NCI-H1417 (cell line): ENCODE measurements around the gene UTS2R.
"Not testable (repeated sequence)": the region's sequence is repeated elsewhere in the genome, so short reads cannot be mapped to it uniquely, and the experiment has no call there.

ENCODE experiments used
- DNase-seq, 3 experiments: peaks; one replicate each; lab custom pipeline; 2025; lab: John Stamatoyannopoulos, UW

UTS2R gene

GRCh38 chr17:82334204-82334621, 37.4 kb upstream of the UTS2R start:
- no peak for DNase-seq

DNA sequence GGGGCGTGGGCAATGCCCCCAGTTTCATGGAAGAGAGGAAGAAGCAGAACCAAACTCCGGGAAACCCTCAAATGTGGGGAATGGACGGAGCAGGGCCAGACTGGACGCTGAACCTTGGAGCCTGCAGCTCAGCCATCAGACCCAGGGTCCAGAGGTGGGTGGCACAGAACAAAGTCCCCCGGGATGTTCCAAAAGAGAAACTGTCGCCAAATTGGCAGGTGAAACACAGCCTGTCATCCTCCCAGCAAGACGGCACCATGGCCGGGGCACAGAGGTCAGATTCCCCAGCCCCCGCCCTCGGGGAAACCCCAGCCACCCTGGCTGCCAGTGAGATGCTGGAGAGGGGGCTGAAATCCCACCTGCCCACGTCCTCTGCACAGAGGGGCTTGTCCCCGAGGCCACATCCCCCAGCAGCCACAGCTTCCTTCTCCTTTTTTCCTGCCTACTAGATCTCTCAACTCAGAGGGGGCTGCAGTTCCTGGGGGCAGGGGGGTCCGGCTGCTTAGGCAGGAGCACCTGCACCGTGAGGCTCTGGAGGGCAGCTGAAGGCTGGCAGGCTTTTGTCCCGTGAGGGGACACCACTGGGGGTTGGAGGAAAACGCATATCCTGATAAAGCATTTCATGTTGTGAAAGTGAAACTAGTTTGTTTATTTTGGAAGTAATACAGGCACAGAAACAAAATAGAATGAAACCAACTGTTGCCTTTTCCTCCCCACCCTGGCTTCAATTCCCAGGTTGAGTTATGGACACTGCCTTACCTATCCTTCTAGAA, 36.8 kb upstream of the UTS2R start:
- no peak for DNase-seq

DNA sequence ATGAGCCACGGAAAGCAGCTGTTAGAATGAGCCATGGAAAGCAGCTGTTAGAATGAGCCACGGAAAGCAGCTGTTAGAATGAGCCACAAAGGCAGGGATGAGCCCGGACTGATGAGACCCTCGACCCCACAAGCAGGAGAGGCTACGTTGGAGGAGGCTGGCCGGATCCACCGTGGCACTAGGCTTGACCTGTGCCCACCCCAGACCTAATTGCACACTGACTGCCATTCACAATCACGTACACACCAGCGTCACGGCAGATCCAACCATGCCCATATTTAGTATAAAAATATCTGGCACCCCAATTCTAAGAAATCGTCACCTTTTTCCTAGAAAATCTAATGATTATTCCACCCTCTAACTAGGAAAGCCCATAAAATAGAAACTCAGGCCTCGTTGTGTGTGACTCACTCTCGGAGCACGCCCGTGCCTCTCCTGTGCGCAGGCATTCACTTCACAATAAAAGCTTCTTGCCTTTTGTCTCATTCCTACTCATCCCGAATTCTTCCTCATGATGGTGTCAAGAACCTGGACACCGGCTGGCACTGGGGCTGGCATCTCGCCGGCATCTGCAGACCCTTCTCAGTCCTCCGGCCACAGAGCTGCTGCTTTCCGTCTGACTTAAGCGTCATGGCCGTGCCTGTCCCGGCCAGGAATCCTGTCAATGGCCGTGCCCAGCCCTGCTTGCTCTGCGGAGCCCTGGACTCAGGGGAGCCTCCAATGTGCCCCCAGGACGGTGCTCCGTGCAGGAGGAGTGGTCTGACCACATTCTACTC, 32.5 kb upstream of the UTS2R start:
- no peak for DNase-seq

- no peak for DNase-seq
Observed at GRCh38 chr17:82339634-82340580, 31.7 kb upstream of the UTS2R start.

DNA sequence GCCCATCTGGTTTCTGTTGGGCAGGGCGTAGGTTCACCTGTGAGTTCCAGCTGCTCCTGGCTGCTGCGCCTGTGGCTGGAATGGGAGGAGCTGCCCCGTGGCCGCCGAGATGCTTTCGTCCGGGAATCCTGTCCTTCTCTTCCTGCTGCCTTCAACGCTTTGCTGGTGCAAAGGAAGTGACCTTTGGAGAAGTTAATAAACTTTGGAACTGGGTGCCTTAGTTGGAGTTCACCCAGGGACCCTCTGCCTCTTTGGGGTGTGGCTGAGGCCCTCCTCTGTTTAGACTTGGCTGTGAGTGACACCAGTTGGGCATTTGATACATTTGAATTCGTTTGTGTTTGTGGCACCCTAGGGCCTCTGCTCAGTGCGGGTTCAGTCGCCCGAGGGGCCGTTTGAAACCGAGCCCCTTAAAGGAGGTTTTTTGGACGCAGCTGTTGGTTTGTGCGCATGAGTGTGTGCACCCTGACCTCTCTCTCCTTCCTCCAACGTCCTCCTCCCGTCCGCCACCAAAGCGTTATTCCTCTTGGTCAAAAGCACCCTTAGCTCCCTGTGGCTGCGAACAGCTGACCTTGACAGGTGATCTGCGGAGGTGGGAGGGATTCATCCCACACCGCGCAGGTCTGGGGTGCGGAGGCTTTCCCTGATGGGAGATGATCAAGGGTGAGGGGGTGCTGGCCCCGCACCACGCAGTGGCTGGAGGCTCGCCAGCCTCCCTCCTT, 29.0 kb upstream of the UTS2R start:
- DNase-seq, result no peak

- no peak for DNase-seq
Observed at GRCh38 chr17:82343560-82343959, 28.0 kb upstream of the UTS2R start.

DNA sequence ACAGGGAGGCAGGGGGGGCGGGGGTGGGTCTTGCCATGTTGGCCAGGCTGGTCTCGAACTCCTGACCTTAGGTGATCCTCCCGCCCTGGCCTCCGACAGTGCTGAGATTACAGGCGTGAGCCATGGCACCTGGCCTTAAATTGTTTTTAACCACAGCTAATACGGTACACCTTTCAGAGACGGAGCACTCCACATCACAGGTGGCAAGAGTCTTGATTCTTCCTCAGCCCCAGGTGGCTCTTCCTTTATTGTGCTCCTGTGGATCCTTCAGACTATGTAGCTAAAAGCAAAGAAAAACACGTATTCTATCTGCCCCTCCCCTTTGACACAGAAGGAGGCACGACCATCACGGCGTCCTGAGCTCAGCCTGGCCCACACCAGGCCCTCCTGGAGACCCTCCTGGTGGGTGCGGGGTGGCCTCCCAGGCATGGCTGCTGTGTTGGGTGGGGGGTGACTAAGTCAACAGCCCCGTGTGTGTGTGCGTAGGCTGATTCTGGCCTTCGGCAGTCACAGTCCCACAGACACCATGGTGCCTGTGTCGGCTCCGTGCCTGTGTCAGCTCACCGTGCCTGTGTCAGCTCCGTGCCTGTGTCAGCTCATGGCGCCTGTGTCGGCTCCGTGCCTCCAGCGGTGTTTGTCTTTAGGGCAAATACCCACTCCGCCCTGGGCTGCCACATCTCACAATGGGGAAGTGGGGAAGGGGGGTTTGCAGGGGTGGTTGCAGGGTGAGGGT, 27.2 kb upstream of the UTS2R start:
- no peak for DNase-seq

- no peak for DNase-seq
Observed at GRCh38 chr17:82345151-82345976, 26.2 kb upstream of the UTS2R start.

DNA sequence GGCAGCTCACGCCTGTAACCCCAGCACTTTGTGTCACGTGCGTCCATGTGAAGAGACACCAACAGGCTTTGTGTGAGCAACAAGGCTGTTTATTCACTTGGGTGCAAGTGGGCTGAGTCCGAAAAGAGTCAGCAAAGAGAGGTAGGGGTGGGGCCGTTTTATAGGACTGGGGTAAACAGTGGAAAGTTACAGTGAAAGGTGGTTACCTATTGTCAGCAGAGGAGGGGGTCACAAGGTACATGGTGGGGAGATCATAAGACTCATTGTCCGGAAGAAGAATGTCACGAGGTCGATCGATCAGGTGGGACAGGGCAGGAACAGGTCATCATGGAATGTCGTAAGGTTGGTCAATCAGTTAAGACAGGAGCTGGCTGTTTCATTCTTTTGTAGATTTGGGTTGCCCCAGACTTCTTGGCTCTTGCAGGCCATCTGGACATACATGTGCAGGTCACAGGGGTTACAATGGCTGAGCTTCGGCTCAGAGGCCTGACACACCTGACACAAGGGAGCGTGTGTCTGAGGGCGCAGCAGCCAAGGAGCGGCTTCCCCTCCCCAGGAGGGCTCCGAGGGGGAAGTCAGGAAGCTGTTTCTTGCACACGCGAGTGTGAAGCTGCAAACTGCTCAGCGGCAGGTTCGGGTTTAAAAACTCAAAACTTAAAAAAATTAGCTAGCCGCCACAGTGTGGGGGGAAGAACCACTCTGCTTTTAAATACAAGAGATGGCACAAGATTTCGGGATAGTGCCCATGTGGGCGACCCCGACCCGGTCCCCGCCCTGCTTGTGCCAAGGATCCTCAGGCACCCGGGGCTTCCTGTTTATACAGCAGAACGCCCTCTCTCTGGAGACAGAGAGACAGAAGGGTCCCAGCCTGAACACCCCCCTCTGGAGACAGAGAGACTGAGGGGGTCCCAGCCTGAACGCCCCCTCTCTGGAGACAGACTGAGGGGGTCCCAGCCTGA, 24.9 kb upstream of the UTS2R start:
- DNase-seq, result no peak

DNA sequence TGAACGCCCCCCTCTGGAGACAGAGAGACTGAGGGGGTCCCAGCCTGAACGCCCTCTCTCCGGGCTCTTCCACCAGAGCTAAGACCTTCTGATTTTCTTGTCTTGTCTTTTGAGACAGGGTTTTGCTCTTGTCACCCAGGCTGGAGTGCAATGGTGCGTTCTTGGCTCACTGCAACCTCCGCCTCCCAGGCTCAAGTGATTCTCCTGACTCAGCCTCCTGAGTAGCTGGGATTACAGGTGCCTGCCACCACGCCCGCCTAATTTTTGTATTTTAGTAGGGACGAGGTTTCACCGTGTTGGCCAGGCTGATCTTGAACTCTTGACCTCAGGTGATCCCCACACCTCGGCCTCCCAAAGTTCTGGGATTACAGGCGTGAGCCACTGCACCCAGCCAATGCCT, 23.6 kb upstream of the UTS2R start:
- DNase-seq, result not testable (repeated sequence)

DNA sequence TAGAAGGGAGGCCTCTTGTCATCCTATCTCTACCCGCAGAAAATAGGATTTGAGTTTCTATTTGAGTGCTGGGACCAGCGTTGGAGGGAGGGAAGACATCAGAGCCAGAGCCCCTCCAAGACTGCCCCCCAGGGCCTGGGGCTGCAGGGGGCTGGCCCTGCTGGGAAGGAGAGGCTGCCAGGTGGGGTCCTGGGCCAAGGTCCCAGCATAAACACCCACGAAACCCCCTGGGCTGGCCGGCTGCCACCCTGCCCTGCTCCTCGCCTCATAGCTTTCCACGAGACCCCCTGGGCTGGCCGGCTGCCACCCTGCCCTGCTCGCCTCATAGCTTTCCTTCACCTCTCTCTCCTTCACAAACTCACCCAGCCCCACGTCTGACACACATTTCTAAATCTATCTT, 23.1 kb upstream of the UTS2R start:
- DNase-seq, result no peak

DNA sequence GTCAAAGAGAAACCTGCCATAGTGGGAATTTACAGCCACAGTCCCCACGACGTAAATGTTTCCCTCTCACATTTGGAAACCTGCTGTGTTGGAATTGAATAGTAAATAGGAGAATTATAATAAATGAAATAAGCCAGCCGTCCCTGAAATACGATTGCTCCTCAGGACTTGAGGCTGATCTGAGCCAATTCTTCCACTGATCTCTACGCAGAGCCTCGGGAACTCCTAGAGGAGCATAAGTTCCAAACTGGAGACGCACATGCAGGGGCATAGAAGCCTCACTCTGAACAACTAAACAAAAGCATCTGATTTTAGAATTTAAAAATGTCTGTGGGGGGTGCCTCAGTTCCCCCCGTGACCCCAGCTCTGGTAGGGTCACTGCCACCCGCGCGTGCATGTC, 22.7 kb upstream of the UTS2R start:
- no peak for DNase-seq

DNA sequence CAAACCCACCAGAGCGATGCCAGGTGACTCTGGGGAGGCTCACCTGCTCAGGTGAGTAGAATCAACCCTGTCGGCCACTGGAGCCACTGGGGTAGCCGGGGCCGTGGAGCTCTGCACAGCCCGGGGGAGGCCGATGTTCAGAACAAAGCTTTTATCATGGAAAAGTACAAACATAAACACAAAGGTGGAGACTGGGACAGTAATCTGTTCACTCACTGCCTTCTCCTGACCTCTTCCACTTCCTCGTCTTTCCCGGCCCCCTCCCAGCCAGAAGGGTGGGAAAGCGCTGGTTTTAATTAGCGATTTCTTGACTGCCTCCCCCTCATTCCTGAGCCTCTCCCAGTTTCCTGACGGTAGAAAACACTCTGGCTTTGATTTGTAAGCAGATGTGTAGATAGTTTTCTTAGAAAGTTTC, 22.3 kb upstream of the UTS2R start:
- no peak for DNase-seq

GRCh38 chr17:82350182-82351030, 21.2 kb upstream of the UTS2R start:
- no peak for DNase-seq

GRCh38 chr17:82351254-82351712, 20.3 kb upstream of the UTS2R start:
- no peak for DNase-seq

DNA sequence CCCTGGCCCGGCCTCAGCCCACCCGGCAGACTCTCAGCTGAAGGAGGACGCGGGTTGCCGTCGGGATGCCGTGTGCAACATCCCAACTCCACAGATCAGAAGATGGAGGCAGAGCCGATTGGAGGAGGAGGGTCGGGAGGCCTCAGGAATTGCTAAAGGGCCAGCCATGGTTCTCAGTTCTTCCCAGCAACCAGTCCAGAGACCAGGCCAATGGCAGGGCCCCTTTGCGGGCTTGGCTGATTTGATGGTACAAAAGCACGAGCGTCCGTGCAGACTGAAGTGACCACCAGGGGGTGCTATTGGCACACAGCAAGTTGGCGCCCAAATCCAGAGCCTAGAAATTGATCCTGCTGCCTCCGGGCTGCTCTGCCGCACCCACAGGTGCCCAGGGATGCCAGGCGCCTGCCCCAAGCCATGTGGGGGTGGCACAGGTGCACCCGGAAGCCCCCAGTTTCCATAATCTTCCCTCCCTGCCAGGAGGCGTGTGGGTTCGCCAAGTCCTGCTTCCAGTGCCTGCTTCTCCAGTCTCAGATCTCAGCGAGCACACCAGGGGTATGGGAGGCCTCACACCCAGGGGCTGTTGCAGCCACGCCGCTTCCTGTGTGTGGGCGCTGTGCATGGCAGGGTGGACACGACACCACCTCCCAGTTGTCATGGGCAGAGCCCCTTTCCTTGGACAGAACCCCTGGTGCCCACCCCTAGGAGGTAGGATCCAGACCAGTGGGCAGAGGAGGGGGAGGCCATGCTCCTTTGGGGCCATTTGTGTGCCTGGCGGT, 19.7 kb upstream of the UTS2R start:
- peak; percentile 83 to 92 (median 87) for DNase-seq

DNA sequence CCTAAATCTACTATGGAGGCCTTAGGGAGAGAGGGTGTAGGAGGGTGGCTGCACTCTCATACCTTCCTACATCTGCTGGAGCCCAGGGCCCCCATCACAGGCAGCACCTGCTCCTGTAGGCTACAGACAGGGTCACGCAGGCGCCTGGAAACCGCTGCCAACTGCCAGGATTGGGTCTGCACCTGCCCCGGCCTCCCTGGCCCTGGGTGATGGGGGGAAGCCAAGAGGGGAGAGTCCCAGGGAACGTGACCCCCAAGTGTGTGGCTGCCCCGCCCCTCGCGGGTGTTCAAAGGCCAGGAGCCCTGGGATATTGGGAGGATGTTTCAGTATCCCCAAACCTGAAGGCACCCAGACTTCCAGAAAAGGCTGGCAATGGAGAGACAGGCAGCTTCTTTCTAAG, 18.1 kb upstream of the UTS2R start:
- peak in 2 of 3 experiments; percentile 27 to 51 for DNase-seq
